Right hindlimb (tissue), 1 donor: Measurements from ENCODE around the gene PIGK.
"Not testable (repeated sequence)": the region's sequence is repeated elsewhere in the genome, so short reads cannot be mapped to it uniquely, and the experiment has no call there.

Experiments
- DNase-seq: peaks from one replicate; pipeline ENCODE4 v3.0.0-alpha.2; 2018

PIGK gene

DNA sequence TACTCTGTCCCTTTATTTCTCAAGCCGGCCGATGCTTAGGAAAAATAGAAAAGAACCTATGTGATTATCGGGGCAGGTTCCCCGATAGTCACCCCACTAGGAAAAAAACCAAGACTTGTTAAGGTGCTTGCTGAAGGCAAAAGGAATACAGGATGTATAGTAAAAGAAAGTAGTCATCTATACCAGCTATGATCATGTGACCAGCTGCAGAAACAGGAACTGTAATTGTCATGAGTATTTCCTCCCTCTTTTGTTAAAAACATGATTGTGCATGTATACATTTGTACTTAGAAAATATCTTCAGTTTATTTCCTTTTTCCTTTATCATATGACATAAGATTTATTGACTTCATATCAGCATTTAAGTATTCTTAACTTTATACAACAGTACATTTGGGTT, 30.5 kb downstream of the PIGK start:
- DNase-seq = no peak

DNA sequence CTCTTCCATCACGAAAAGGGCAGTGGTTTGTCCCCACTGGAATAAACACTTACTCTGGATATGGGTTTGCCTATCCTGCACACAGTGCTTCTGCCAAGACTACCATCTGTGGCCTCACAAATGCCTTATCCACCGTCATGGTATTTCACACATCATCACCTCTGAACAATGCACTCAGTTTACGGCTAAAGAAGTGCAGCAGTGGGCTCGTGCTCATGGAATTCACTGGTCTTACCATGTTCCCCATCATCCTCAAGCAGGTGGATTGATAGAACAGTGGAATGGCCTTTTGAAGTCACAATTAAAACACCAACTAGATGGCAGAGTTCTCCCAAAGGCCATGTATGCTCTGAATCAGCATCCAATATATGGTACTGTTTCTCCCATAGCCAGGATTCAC, 32.3 kb downstream of the PIGK start:
- DNase-seq = not testable (repeated sequence)

DNA sequence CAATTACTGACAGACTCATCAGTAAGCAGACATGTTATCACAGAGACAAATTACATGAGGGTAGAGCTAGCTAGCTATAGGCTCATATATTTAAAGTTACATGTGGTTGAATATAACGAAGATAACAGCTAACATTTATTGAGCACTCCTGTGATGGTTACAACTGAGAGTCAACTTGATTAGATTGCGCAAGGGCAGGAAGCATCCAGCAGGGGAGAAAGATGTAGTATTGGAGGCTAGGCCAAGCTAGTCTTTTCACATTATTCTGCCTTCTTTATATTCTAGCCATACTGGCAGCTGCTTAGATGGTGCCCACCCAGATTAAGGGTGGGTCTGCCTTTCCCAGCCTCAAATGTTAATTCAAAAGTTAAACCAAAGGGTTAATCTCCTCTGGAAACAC, 37.1 kb downstream of the PIGK start:
- DNase-seq = no peak

DNA sequence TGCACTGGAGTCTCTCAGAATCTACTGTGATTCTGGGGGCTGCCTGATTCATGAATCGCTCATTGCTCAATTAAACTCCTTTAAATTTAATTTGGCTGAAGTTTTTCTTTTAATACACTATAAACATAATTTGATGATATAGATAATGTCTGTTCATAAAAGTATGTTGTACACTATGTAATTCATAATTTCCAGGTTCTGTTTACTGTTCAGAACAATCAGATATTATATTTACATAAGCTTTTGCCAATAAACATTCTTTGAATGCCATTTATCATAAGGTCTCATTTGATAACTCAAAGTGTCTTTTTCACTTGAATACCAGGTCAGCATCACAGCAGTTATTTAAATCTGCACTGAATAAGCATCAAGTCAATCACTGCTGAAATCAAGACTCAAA, 39.6 kb downstream of the PIGK start:
- DNase-seq = no peak

DNA sequence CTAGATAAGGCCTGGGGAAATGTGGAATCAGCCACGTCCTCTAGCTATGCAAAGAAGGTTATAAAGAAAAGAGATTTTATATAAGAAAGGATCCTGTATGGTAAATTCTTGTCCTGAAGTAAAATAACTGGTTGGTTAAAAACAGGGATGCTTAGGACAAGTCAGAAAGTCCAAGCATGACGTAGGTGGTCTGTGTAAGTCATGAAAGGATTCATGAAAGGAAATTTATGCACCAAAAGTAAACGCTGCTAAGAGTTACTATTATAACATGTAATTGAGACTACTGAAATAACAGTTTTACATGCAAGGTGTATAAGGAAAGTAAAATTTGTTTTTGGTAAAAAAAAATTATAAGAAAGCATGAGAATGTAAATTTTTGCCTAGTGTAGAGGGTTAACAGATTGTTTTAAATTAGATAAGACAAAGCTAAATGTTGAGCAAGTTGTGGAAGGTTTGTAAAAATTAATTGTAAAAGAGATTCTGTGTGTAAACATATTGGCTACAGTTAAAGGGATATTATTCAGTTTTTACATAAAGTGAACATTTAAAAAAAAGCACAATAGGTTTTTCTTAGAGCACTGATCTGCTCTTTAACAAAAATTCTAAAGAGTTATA, 43.9 kb downstream of the PIGK start:
- DNase-seq = no peak

DNA sequence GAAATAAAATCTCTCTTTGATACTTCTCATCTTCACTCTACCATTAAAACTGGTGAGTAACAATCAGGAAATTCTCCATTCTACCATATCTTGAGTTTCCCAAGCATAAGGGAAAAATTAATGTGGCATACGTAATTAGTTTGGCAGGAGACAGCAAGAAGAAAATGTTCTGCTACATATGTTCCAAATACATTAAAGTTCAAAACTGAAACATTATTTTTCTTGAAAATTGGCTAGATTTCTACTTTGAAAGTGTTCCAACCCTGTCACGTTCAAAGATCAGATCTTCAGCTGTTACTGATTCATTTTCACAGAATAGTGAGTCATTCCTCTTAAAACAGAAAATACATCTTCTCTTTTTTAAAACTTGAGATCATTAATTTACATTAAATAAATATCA, 48.5 kb downstream of the PIGK start:
- DNase-seq = no peak

DNA sequence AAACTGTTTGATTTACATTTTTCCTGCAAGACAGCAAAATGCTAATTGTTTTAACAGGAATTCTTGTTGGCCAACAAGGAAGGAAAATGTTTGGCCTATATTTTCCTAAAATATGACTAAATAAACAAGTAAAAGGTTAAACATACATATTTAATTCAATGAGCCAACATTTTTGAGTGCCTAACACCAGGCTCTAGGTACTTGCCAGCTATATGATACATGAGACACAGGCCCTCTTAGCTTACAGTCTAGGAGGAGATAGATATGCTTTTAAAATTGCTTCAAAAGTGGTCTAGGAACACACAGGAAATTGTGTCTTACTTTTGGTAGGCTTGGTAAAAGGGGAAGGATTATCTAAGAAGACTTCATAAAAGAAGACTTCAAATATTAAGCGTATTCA, 50.9 kb downstream of the PIGK start:
- no peak for DNase-seq

DNA sequence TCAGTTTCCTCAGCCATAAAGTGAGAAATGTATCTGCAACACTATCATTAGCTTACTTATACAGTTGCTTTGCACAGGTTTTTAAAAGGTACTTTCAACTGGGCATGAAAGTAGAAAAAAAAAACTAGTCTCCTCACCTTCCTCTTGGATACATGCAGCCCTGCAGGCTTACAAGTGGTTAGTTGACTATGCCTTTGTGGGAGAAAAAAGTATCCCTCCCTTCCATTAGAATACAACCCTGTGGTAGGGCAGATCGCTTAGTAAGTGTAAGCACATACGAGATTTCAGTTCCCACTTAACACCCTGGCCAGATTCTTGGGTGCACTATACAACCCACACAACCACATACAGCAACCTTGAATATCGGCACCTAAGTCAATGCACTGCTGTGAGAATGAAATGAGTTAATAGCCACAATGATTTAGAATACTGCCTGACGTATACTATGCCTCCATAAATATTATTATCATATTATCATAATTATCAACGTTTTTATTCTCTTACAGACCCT, 54.7 kb downstream of the PIGK start:
- DNase-seq = no peak

DNA sequence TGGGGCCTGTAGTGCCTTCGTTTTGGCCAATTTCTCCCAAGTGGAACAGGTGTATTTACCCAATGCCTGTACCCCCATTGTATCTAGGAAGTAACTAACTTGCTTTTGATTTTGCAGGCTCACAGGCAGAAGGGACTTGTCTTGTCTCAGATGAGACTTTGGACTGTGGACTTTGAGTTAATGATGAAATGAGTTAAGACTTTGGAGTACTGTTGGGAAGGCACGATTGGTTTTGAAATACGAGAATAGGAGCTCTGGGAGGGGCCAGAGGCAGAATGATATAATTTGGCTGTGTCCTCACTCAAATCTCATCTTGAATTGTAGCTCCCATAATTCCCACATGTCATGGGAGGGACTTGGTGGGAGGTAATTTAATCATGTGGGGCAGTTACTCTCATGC, 59.5 kb downstream of the PIGK start:
- DNase-seq = not testable (repeated sequence)

DNA sequence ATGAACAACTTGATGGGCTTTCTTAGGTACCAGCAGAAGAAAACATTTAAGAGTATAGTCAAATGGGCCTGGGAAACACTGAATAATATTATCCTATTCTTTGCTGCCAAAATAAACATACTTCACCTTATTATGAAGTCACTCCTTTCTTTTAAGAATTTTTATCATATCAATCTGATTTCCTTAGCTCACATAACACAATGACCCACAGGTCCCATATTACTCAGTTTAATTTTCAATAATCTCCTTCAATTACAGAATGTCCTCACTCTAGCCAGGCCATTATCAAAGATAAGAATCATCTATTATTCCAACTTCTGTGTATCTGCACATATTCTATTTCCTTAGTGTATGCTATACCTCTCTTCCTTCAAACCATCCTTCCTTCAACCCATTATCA, 63.0 kb downstream of the PIGK start:
- no peak for DNase-seq

DNA sequence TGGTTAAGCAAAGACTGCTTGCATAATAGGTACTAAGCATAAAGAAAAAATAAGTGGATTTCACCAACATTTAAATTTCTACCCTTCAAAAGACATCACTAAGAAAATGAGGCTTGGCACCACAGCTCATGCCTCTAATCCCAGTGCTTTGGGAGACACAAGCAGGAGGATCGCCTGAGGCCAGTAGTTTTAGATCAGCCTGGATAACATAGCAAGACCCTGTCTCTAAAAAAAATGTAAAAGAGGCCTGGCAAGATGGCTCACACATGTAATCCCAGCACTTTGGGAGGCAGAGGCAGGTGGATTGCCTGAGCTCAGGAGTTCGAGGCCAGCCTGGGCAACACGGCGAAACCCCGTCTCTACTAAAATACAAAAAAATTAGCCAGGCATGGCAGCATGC, 73.0 kb downstream of the PIGK start:
- no peak for DNase-seq

DNA sequence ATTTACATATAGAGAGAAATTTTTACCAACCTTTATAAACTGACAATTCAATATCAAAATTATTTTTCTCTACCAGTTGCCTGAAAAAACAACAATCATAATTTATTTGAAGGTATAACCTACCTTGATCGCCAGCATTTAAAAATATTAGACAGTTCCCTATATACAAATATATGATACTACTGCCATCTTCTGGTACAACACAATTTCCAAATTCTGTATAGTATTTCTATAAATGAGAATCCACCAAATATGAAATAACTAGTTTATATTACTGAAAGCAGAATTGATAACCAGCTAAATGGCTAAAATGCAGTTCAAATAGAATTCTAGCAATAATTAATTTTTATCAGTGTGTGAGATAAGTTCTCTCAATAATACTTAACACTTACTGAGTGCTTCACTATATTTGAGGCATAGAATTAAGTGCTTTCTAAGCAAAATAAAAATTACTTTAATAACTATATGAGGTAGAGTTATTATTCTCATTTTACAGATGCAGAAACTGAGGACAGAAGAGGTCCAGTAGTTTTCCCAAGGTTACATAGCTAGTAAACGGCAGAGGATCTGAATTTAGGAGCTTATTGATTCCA, 75.6 kb downstream of the PIGK start:
- no peak for DNase-seq

DNA sequence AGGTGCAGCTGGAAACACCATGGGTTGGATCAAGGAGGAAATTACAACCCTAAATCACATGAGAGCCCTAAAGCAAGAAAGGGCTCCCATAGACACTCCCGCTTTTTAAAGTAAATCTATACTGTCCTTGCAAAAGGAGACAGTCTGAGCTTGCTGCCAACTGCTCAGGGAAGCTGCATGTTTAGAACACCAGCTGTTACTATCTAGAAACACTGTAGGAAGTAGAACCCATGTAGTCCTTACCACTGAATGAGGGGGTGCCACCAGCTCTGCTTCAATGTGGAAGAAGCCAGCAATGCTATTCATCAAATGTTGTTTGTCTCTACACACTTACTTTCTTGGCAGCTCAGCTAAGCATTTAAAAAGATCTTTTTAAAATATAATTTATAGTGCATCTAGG, 79.8 kb downstream of the PIGK start:
- no peak for DNase-seq

DNA sequence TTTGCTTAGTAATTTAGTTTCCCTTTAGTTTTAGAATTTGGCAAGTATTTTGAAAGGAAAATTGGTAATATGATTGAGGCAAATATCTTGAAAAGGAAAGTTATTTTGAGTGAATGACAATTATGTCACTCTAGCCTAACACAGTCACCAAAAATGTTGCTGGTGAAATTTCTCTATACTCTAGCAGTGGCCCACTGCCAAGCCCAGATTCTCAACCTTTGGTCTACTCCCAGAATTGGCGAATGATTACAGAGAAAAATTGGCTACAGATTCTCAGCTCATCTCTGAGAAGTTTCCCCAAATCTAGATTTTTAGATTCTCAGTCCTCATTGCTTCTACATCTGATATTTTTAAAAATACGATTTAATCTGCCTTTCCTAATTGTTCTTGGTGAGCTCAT, 84.9 kb downstream of the PIGK start:
- DNase-seq = no peak

DNA sequence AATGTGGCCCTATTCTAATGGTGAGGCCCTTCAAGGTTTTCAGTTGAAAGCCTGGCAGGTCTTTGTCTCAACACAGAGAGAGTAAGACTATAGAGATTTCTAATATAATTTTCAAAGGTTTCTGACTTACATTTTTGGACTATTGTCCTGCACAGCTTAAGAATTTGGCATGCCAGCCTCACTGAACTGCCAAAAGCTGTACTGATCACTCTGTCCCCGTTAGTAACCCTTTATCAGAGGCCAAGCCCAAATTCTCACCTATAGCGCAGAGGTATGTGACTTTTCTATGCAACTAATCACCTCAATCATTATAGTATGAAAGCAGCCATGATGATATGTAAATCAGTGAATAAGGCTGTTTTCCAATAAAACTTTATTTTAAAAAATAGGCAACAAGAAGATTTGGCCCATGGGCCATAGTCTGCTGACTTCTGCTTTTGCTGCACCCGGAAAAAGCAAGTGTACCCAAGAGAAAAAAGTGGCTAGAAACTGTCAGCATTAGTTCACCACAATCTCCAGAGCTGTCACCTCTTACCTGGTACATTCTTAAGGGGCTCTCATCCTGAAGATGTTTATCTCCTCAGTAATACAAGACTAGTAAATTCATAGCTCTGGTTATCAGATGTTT, 85.4 kb downstream of the PIGK start:
- no peak for DNase-seq

DNA sequence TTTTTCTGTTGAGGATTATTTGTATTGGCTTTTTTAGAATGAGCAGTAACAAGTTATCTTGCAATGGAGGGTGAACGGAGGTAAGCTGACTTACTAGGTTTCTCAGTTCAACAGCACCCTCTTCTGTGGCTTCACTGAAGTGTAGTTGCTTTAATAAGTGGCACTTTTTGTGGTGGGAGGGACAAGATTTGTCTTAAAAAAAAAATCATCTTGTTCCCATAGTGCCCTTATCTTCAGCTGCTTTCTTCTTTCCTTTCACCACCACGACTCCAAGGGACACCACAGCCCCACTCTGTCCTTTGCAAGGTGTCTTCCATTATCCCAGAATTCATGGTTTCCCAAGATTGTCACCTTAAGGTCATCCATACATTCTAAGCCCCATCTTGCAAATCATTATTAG, 92.9 kb downstream of the PIGK start:
- DNase-seq = peak; percentile 21

DNA sequence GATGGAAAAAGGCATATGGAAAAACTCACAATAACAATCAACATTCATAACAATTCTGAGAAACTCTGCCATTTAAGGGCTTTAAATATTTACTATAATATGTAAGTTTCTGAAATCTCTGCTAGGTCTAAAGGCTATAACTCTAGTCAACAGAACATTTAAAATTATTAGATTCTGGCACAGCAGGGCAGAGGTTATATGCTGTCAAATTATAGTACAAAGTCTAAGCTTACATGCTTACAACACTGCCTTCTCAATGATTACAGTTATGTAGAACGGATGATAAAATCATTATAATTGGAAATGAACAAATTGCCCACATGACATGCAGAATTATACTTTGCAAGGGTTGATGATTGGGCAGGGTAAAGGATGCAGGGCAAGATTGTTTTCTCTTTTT, 97.7 kb downstream of the PIGK start:
- DNase-seq = no peak

DNA sequence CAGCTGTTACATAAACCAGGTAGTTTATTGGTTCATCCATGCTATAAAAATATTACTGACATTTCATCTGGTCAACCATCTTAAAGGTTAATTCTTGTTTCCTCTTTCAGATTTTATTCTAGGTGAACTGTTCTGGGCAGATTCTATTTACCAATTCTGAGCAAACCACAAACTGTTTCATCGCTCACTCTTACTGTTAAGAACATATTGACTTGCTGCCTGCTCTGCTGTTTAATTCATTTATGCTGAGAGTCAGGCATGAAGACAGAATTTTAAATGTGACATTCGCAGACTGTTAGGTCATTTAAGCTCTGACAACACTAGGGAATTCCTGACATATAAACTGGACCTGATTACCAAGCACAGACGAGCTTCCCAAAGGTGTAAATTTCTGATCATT, 98.3 kb downstream of the PIGK start:
- no peak for DNase-seq

DNA sequence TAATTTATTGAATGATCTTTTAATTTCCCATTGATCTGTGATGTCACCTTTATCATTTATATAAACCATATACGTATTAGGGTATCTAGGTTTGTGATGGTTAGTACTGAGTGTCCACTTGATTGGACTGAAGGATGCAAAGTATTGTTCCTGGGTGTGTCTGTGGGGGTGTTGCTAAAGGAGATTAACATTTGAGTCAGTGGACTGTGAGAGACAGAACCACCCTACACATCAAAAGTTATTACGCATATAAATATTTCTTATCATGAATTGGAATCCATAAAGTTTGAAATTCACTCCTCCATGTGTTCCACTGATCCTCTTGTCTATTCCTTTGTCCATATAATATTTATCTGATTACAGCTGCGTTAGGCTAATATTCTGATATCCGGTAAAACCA, 100.5 kb downstream of the PIGK start:
- DNase-seq = no peak

DNA sequence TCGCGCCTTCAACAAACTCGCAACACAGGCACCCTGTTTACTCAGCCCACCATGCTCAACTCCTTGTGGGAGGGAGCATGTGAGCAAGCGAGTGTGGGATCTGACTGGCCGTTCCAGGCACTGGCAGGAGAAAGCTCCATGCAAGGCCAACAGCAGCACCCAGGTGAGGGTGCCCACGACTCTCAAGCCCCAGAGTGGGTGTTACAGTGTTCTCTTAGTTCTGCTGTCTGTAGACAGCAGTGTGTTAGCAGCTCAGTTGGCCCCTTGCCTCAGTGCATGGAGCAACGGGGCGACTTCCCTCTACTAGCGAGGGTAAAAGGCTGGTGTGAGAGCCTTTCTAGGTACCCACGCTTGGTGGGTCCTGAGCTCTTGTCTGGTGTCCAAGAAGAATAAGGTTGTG, 114.6 kb downstream of the PIGK start:
- DNase-seq = no peak

DNA sequence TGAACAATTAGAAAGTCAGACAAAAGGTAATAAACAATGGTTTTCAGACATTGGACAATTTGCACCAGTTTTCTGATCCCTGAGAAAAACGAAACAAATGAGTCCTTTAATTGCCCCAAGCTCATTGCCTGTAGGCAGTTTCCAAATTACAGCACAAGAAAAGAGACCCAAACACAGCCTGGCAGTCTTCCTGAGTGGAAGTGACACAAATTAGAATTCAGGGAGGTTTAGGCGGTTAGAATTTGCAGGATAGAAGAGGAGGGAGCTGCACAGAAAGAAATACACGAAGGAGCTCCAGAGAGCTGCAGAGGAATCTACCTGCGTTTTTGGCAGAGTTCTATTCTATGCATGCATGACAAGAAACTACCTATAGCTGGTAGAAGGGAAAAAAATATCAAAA, 115.7 kb downstream of the PIGK start:
- no peak for DNase-seq

DNA sequence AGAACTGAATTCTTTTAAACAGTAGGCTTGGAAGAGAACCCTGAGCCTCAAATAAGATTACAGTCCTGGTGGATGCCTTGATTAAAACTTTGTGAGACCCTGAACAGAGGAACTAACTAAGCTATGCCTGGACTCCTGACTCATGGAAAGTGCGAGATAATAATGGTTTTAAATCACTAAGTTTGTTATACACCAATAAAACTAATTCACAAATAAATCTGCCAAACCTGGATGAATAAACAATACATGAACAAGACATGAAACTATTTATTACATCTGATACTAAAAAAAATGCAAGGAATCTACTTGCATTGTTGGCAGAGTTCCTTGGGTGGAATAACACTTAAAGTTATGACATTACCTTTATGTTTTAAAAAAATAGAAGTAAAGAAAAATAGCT, 118.4 kb downstream of the PIGK start:
- no peak for DNase-seq

DNA sequence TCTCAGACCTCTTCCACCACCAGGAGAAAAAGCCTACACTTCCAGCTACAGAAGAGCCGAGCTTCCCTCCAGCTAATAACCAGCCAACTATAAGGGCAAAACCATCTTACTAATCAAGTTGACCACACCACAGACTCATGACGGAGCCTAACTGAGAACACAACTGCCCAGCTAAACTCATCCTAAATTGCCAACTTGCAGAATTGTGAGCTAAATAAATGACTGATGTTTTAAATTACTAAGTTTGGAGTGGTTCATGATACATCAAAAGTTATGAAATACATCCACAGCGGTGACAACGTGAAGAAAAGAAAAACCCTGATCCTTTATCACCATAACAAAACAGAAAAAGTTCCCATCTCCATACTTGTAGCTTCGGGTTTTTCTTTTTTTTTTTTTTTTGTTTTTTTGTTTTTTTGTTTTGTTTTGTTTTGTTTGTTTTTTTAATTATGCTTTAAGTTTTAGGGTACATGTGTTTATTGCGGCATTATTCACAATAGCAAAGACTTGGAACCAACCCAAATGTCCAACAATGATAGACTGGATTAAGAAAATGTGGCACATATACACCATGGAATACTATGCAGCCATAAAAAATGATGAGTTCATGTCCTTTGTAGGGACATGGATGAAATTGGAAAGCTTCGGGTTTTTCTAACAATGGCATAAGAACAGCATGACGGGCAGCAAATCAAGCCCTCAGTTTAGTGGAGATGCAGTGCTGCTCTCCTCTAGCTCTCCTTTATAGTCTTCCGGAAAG, 122.6 kb downstream of the PIGK start:
- no peak for DNase-seq

DNA sequence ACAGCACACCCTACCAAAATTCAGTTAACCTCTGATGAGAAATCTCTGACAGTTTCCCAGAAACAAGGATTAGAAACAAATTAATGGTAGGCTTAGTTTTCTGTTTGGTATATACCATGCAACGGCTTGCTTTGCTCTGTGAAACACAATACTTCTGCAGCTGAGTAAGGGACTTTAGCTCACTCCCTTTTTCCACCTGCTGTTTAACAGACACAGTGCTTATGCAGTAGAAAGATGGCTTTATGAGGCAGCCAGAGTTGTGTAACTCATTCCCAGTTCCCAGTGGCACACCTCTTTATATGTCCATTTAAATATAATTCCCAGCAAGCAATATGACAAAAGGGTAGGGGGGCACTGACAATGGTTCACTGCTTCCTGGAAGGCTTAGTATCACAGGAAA, 124.0 kb downstream of the PIGK start:
- no peak for DNase-seq
